Activated naive CD4-positive, alpha-beta T cell treated with anti-CD3 and anti-CD28 coated beads, Interleukin-2, amount 10 ng/mL, durations not matched to agents 7 days and 5 days (primary cell): ENCODE results near the gene ZNF654.
"Not testable (repeated sequence)": the region's sequence is repeated elsewhere in the genome, so short reads cannot be mapped to it uniquely, and the experiment has no call there.

Source experiments
- CTCF ChIA-PET: fragments of 350-600 bp; sonication (Branson Sonifier 250); formaldehyde crosslinking; loops from one replicate; lab custom pipeline; 2021; ENCODE audit warnings: antibody characterized with exemption; lab: Charles Lee
- DNase-seq: peaks from one replicate; pipeline ENCODE4 v3.0.0-alpha.2; 2020
- H3K27ac Mint-ChIP-seq: one replicate; pipeline ENCODE4 v1.8.0; 2021; ENCODE audit warnings: mild to moderate bottlenecking, moderate library complexity, mixed read lengths
- H3K27me3 Mint-ChIP-seq: one replicate; pipeline ENCODE4 v1.8.0; 2021; ENCODE audit warnings: mild to moderate bottlenecking, mixed read lengths
- H3K36me3 Mint-ChIP-seq: one replicate; pipeline ENCODE4 v1.8.0; 2021; ENCODE audit warnings: mixed read lengths
- H3K4me1 Mint-ChIP-seq: one replicate; pipeline ENCODE4 v1.8.0; 2021; ENCODE audit warnings: mixed read lengths
- H3K4me3 Mint-ChIP-seq: one replicate; pipeline ENCODE4 v1.8.0; 2021; ENCODE audit warnings: mild to moderate bottlenecking, moderate library complexity, mixed read lengths
- H3K9me3 Mint-ChIP-seq: one replicate; pipeline ENCODE4 v1.8.0; 2021; ENCODE audit warnings: mixed read lengths

The ZNF654 gene

GRCh38 chr3:88167704-88168103 lies 108.6 kb downstream of the ZNF654 start:
- no peak for DNase-seq
- no peaks in the 10 kb centered on the region for H3K27me3 Mint-ChIP-seq
- no peaks in the 10 kb centered on the region for H3K9me3 Mint-ChIP-seq
- H3K4me3 Mint-ChIP-seq, result no peak overlapping the region
- no peak overlapping the region for H3K27ac Mint-ChIP-seq
- H3K36me3 Mint-ChIP-seq, result peaks cover 30% of the 10 kb centered on the region
- CTCF ChIA-PET, result no interaction called here
- H3K4me1 Mint-ChIP-seq, result peaks cover 3% of the 10 kb centered on the region

DNA sequence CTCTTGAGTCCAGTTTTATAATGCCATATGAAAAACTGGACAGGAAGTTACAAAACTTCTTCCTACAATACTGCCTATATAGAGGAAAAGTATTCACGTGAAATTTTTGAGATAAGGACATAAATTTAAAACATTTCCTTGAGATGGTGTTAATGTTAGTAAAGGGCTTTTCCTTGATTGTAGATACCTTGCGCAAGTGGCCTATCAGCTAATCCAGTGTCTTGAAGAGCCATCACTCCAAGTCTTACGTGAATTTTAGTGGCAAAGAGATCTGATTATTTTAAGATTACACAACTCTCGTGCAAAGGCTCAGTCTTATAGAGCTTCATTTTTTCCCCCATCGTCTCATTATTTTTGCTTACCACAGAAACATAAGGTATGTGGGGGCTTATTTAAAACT lies 109.1 kb downstream of the ZNF654 start:
- CTCF ChIA-PET, result no interaction called here
- no peaks in the 10 kb centered on the region for H3K9me3 Mint-ChIP-seq
- no peak overlapping the region for H3K27ac Mint-ChIP-seq
- H3K4me3 Mint-ChIP-seq, result no peak overlapping the region
- peaks cover 25% of the 10 kb centered on the region for H3K36me3 Mint-ChIP-seq
- H3K4me1 Mint-ChIP-seq, result peaks cover 3% of the 10 kb centered on the region
- no peak for DNase-seq
- no peaks in the 10 kb centered on the region for H3K27me3 Mint-ChIP-seq

- Mint-ChIP-seq H3K4me3 (no peak overlapping the region), H3K4me1 (no peaks in the 10 kb centered on the region), H3K36me3 (no peaks in the 10 kb centered on the region), H3K27ac (no peak overlapping the region), H3K9me3 (no peaks in the 10 kb centered on the region), H3K27me3 (no peaks in the 10 kb centered on the region)
- CTCF ChIA-PET, result interaction anchor here (0.9 to 1.1 kb wide), 3 partner anchors 9 to 829 kb away, joined by 4 to 5 read pairs (median 4); no protein-coding TSS in a partner anchor
- peak; percentile 48 for DNase-seq
Measured at GRCh38 chr3:88180398-88180999, 121.4 kb downstream of the ZNF654 start.

DNA sequence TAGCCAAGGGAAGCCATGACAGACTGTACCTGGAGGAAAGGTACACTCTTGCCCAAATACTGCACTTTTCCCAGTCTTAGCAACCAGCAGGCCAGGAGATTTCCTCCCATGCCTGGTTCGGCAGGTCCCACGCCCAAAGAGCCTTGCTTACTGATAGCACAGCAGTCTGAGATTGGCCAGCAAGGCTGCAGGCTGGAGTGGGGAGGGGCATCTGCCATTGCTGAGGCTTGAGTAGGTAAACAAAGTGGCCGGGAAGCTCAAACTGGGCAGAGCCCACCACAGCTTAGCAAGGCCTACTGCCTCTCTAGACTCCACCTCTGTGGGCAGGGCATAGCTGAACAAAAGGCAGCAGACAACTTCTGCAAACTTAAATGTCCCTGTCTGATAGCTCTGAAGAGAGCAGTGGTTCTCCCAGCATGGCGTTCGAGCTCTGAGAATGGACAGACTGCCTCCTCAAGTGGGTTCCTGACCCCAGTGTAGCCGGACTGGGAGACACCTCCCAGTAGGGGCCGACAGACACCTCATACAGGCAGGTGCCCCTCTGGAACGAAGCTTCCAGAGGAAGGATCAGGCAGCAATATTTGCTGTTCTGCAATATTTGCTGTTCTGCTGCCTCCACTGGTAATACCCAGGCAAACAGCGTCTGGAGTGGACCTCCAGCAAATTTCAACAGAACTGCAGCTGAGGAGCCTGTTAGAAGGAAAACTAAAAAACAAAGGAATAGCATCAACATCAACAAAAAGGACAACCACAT lies 123.3 kb downstream of the ZNF654 start:
- H3K4me3 Mint-ChIP-seq, H3K9me3 Mint-ChIP-seq, H3K27ac Mint-ChIP-seq, DNase-seq, H3K27me3 Mint-ChIP-seq, H3K4me1 Mint-ChIP-seq, H3K36me3 Mint-ChIP-seq, CTCF ChIA-PET: not testable (repeated sequence)

DNA sequence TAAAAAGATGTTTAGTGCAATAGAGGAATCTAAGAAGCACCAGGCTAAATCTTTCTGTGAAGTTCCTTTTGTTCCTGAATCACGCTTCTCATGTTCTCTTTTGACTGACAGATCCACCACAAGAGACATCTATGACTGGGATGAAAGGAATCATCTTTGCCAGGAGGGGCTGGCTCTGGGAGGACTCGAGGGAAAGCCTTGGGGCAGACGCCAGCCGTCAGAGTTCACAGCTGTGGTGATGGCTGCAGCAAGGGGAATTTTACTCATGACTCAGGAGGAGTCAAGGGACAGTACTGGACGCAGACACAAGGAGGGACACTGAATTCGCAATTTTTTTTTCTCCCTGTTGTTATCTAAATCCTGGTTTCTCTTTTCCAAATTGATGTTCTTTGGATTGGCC lies 129.4 kb downstream of the ZNF654 start:
- no peaks in the 10 kb centered on the region for H3K36me3 Mint-ChIP-seq
- no peak overlapping the region for H3K4me3 Mint-ChIP-seq
- CTCF ChIA-PET, result no interaction called here
- no peaks in the 10 kb centered on the region for H3K9me3 Mint-ChIP-seq
- H3K27ac Mint-ChIP-seq, result no peak overlapping the region
- H3K27me3 Mint-ChIP-seq, result no peaks in the 10 kb centered on the region
- DNase-seq, result no peak
- H3K4me1 Mint-ChIP-seq, result no peaks in the 10 kb centered on the region

DNA sequence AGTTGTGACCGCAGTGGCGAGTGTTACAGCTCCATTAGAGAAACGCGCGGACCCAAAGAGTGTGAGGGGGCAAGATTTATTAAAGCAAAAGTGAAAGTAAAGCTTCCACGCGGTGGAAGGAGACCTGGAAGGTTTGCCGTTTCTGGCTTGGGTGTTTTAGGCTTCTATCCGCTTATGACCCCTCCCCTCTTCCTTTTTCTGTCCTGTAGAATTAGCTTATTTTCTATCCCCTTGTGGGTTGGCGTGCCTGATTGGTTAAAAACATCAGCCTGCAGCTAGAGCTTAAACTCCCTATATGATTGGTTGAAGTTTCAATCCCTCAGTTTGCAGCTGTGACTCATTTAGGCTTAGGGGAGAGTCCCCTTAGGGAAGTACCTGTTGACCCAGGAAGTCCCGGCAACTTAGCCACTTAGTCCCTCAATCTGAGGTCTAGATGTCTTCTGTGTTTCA lies 130.3 kb downstream of the ZNF654 start:
- H3K36me3 Mint-ChIP-seq, result no peaks in the 10 kb centered on the region
- DNase-seq, result no peak
- H3K27ac Mint-ChIP-seq, result no peak overlapping the region
- no peaks in the 10 kb centered on the region for H3K4me1 Mint-ChIP-seq
- no peaks in the 10 kb centered on the region for H3K27me3 Mint-ChIP-seq
- no peak overlapping the region for H3K4me3 Mint-ChIP-seq
- CTCF ChIA-PET, result interaction anchor here (0.8 kb wide), 1 partner anchor 11 kb away, joined by 3 read pairs; no protein-coding TSS in a partner anchor
- no peaks in the 10 kb centered on the region for H3K9me3 Mint-ChIP-seq

DNA sequence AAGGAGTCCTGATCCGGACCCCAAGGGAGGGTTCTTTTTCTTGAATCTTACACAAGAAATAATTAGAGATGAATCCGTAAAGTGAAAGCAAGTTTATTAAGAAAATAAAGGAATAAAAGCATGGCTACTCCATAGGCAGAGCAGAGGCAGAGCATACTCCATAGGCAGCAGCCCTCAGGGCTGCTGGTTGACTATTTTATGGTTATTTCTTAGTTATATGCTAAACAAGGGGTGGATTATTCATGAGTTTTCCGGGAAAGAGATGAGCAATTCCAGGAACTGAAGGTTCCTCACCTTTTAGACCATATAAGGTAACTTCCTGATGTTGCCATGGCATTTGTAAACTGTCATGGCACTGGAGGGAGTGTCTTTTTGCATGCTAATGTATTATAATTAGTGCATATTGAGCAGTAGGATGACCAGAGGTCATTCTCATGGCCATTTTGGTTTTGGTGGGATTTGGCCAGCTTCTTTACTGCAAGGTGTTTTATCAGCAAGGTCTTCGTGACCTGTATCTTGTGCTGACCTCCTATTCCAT lies 132.9 kb downstream of the ZNF654 start:
- no peaks in the 10 kb centered on the region for H3K9me3 Mint-ChIP-seq
- H3K4me1 Mint-ChIP-seq, result no peaks in the 10 kb centered on the region
- no peaks in the 10 kb centered on the region for H3K27me3 Mint-ChIP-seq
- no peak overlapping the region for H3K4me3 Mint-ChIP-seq
- H3K36me3 Mint-ChIP-seq, result no peaks in the 10 kb centered on the region
- no peak for DNase-seq
- CTCF ChIA-PET, result no interaction called here
- H3K27ac Mint-ChIP-seq, result no peak overlapping the region

DNA sequence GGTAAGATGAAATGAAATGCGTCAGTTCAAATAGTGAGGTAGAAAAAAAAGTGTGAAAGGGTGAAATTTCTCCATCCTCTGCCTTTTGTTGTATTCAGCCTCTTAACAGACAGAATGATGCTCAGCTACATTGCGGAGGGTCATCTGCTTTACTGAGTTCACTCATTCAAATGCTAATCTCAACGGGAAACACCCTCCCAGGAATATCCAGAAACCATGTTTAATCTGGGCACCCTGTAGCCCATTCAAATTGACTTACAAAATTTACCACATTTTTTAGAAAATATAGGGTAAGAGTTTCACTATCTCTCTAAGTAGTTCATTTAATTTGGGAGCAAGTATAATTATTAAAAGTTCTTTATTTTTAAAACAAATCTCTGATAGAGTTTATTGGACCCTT lies 133.6 kb downstream of the ZNF654 start:
- Mint-ChIP-seq H3K27ac (no peak overlapping the region), H3K27me3 (no peaks in the 10 kb centered on the region), H3K9me3 (no peaks in the 10 kb centered on the region), H3K36me3 (no peaks in the 10 kb centered on the region), H3K4me1 (no peaks in the 10 kb centered on the region), H3K4me3 (no peak overlapping the region)
- CTCF ChIA-PET, result no interaction called here
- DNase-seq, result no peak
